Neural cell (in vitro differentiated cells): ENCODE data around the gene SUSD6.

ENCODE experiments used
- CTCF ChIP-seq: fragments of 450-650 bp; IDR thresholded peaks from 2 replicates; pipeline ENCODE4 v1.5.1; 2014; ENCODE audit warnings: antibody characterized with exemption, mild to moderate bottlenecking, moderate library complexity; ENCODE audit not compliant: poor library complexity, severe bottlenecking
- EZH2 ChIP-seq: fragments of 200-600, 300-800 bp; shearing (Covaris generic), sonication (generic); IDR thresholded peaks from 2 replicates; pipeline ENCODE4 v1.6.1; 2014; ENCODE audit warnings: antibody characterized with exemption, low read length, borderline replicate concordance, mild to moderate bottlenecking; ENCODE audit not compliant: insufficient read depth, poor library complexity, severe bottlenecking
- MXI1 ChIP-seq: fragments of 450-650 bp; conservative IDR thresholded peaks from 2 replicates; pipeline ENCODE4 v1.6.1; 2014; ENCODE audit warnings: antibody characterized with exemption, mild to moderate bottlenecking; ENCODE audit not compliant: poor library complexity, severe bottlenecking
- POLR2AphosphoS5 ChIP-seq: IDR thresholded peaks from 2 replicates; pipeline ENCODE4 v1.6.1; 2012
- RAD21 ChIP-seq: fragments of 450-650 bp; conservative IDR thresholded peaks from 2 replicates; pipeline ENCODE4 v1.6.1; 2014; ENCODE audit warnings: antibody characterized with exemption, mild to moderate bottlenecking, moderate library complexity
- REST ChIP-seq: IDR thresholded peaks from 2 replicates; pipeline ENCODE4 v1.6.1; 2012; ENCODE audit warnings: borderline replicate concordance
- TAF1 ChIP-seq: IDR thresholded peaks from 2 replicates; pipeline ENCODE4 v1.6.1; 2012; ENCODE audit warnings: low read depth

GRCh38 chr14:69647213-69647612 is 35.8 kb downstream of the SUSD6 start:
- TF ChIP-seq MXI1 (no peak), CTCF (no peak), EZH2 (no peak), REST (no peak), RAD21 (no peak), POLR2AphosphoS5 (no peak), TAF1 (no peak)
